OCI-LY7 (cell line): ENCODE measurements around the gene DCP2. TPM values are rescaled to one million over a fixed set of nuclear protein-coding genes. Genes with fewer than 3 reads are reported as not detected.

Source experiments
- BruUV-seq: library from RNA; stranded (reverse); fragments of 400-500 nt; replicated peaks from 2 replicates; lab custom pipeline; 2021; lab: Mats Ljungman, UMichigan
- CTCF ChIA-PET: fragments of 300-600 bp; sonication (Branson Sonifier 250); formaldehyde crosslinking; loops from one replicate; lab custom pipeline; 2022; ENCODE audit warnings: antibody characterized with exemption; ENCODE audit not compliant: unreplicated experiment; lab: Charles Lee
- POLR2A ChIA-PET: fragments of 300-600 bp; sonication (Branson Sonifier 250); formaldehyde crosslinking; loops from one replicate; lab custom pipeline; 2022; ENCODE audit warnings: antibody characterized with exemption; lab: Charles Lee
- DNase-seq: peaks from one replicate; pipeline ENCODE4 v3.0.0-alpha.2; 2015; ENCODE audit warnings: low spot score
- H2AFZ ChIP-seq: fragments of 200-600 bp; sonication (generic), shearing (Covaris generic); 2 replicates; pipeline ENCODE4 v1.6.1; 2014; ENCODE audit warnings: mild to moderate bottlenecking, antibody characterized with exemption, low read length, moderate library complexity
- H3K27ac ChIP-seq: fragments of 200-600 bp; sonication (generic); 2 replicates; pipeline ENCODE4 v1.5.1; 2014; ENCODE audit warnings: mixed run types, low read depth, mild to moderate bottlenecking, moderate library complexity, low read length, inconsistent platforms; ENCODE audit not compliant: poor library complexity, severe bottlenecking
- H3K36me3 ChIP-seq: fragments of 200-600 bp; sonication (generic); 2 replicates; pipeline ENCODE4 v1.6.1; 2014; ENCODE audit warnings: mild to moderate bottlenecking, antibody characterized with exemption, low read length, moderate library complexity, mixed read lengths; ENCODE audit not compliant: insufficient read depth
- H3K4me1 ChIP-seq: fragments of 200-600 bp; sonication (generic); 2 replicates; pipeline ENCODE4 v1.5.1; 2014; ENCODE audit warnings: mild to moderate bottlenecking, low read length; ENCODE audit not compliant: insufficient read depth, poor library complexity, severe bottlenecking
- H3K4me2 ChIP-seq: fragments of 200-600 bp; sonication (generic); 2 replicates; pipeline ENCODE4 v1.6.1; 2014; ENCODE audit warnings: mild to moderate bottlenecking, low read length
- H3K4me3 ChIP-seq: fragments of 200-600 bp; sonication (generic); 2 replicates; pipeline ENCODE4 v1.5.1; 2014; ENCODE audit warnings: mild to moderate bottlenecking, low read depth, low read length; ENCODE audit not compliant: poor library complexity, severe bottlenecking
- H3K79me2 ChIP-seq: fragments of 200-600 bp; sonication (generic); 2 replicates; pipeline ENCODE4 v1.6.1; 2016; ENCODE audit warnings: low read depth, mild to moderate bottlenecking, low read length, moderate library complexity, mixed read lengths; ENCODE audit not compliant: insufficient read depth
- H3K9me2 ChIP-seq: fragments of 200-600 bp; sonication (generic); 2 replicates; pipeline ENCODE4 v1.6.1; 2016; ENCODE audit warnings: mild to moderate bottlenecking, low read length, mixed read lengths; ENCODE audit not compliant: insufficient read depth
- H3K9me3 ChIP-seq: fragments of 200-600 bp; sonication (generic); 2 replicates; pipeline ENCODE4 v1.6.1; 2014; ENCODE audit warnings: mild to moderate bottlenecking, mixed run types, low read length, mixed read lengths
- H4K20me1 ChIP-seq: fragments of 200-600 bp; sonication (generic); 2 replicates; pipeline ENCODE4 v1.6.1; 2014; ENCODE audit warnings: mild to moderate bottlenecking, antibody characterized with exemption, low read length, moderate library complexity, mixed read lengths; ENCODE audit not compliant: insufficient read depth
- EZH2phosphoT487 ChIP-seq: fragments of 200-600 bp; sonication (generic); IDR thresholded peaks from 2 replicates; pipeline ENCODE4 v1.6.1; 2018; ENCODE audit warnings: low read depth, borderline replicate concordance, mild to moderate bottlenecking, mixed run types, antibody characterized with exemption, low read length, moderate library complexity, mixed read lengths
- intact Hi-C: fragments of 100-400 bp; cut with micrococcal nuclease; formaldehyde crosslinking; loops from one replicate; pipeline ENCODE4 v1.10.0; 2022; ENCODE audit not compliant: unreplicated experiment
- total RNA-seq, 2 experiments: library from RNA; depleted of rRNA in 1 of 2; stranded (reverse); fragments of >200 nt in 1 of 2; shearing (Covaris generic) in 1 of 2; gene quantifications; 2 replicates each; pipeline ENCODE4 v1.2.3, GENCODE V29; 2014 to 2022
- TF ChIP-seq, protein P1 (sequence below): fragments of 200-600 bp; sonication (generic); conservative IDR thresholded peaks from 2 replicates; pipeline ENCODE4 v1.5.1; 2014; ENCODE audit warnings: mild to moderate bottlenecking, antibody characterized with exemption, low read length, moderate library complexity, mixed read lengths

DCP2 gene
- total RNA-seq, 2 experiments from 2014 or later: 81.3 to 139 TPM

DNA sequence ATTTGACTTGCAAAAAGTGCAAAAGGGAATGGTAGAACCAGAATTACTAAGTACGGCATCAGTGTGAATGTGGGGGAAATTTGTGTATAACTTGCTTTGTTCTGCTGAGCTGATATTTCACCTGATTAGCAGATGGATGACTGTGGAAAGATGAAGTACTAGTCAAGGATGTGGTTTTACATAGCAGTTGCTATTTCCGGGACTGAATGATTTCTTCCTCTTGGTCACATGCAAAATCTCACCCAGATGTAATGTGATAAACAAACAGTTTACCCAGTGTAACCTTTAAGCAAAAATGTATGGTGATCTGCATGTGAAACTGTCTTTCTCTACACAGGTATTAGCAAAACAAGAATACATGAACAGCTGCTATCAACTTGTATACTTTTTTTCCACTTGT lies 46.1 kb downstream of the DCP2 start:
- no peaks in the 10 kb centered on the region for H3K9me2 ChIP-seq
- intact Hi-C loops: no loop called here
- no peak for TF ChIP-seq EZH2phosphoT487
- TF ChIP-seq, protein P1, sequence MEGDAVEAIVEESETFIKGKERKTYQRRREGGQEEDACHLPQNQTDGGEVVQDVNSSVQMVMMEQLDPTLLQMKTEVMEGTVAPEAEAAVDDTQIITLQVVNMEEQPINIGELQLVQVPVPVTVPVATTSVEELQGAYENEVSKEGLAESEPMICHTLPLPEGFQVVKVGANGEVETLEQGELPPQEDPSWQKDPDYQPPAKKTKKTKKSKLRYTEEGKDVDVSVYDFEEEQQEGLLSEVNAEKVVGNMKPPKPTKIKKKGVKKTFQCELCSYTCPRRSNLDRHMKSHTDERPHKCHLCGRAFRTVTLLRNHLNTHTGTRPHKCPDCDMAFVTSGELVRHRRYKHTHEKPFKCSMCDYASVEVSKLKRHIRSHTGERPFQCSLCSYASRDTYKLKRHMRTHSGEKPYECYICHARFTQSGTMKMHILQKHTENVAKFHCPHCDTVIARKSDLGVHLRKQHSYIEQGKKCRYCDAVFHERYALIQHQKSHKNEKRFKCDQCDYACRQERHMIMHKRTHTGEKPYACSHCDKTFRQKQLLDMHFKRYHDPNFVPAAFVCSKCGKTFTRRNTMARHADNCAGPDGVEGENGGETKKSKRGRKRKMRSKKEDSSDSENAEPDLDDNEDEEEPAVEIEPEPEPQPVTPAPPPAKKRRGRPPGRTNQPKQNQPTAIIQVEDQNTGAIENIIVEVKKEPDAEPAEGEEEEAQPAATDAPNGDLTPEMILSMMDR: no peak
- no peaks in the 10 kb centered on the region for H3K9me3 ChIP-seq
- BruUV-seq: no TSS peak
- POLR2A ChIA-PET: interaction anchor here (0.6 to 1.4 kb wide), 3 partner anchors 9 to 140 kb away, joined by 3 to 6 read pairs (median 3); no protein-coding TSS in a partner anchor
- CTCF ChIA-PET: no interaction called here
- peak overlapping the region; percentile 43 for H3K4me3 ChIP-seq
- H3K4me1 ChIP-seq: peaks cover 31% of the 10 kb centered on the region
- no peaks in the 10 kb centered on the region for H4K20me1 ChIP-seq
- H2AFZ ChIP-seq: no peak overlapping the region
- H3K4me2 ChIP-seq: peak overlapping the region; percentile 68
- H3K79me2 ChIP-seq: no peaks in the 10 kb centered on the region
- peaks cover 57% of the 10 kb centered on the region for H3K36me3 ChIP-seq
- peak; percentile 73 for DNase-seq
- peak overlapping the region; percentile 52 for H3K27ac ChIP-seq

DNA sequence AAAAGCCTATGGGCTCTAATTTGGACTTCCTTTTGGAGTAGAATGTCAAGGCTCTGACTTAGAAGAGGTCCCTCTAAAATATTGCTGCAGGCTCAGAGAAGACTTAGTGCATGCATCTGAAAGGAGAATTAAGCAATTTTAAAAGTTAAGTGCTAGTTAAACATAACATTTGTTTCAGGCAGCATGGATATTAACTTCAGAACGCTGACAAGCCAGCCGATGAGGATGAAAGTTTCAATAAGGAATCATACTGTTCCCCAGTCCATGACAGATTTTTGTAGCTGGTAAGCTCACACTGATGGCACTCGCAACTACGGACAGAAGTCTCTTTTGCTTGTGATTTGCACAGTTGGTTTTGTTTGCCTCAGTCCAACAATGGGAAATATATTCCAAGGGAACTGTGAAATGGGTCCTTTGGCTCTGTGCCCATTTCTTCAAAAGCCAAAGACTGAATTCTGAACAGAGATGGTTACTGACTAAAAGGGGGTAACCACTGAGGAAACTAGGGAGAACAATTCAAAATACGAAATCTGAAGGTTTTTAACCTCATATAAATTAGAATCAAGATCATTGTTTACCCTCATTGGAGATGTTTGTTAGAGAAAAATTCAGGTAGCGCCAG lies 47.6 kb downstream of the DCP2 start:
- BruUV-seq: no TSS peak
- H3K27ac ChIP-seq: no peak overlapping the region

More for the DNA sequence above, 47.6 kb downstream of the DCP2 start:
- Histone ChIP-seq H4K20me1 (no peaks in the 10 kb centered on the region), H3K36me3 (peaks cover 42% of the 10 kb centered on the region), H2AFZ (no peak overlapping the region), H3K79me2 (no peaks in the 10 kb centered on the region), H3K4me2 (no peak overlapping the region), H3K4me3 (no peak overlapping the region), H3K9me2 (no peaks in the 10 kb centered on the region), H3K9me3 (no peaks in the 10 kb centered on the region), H3K4me1 (peaks cover 31% of the 10 kb centered on the region)
- TF ChIP-seq, protein P1: no peak
- TF ChIP-seq EZH2phosphoT487: no peak
- ChIA-PET POLR2A (interaction anchor here (1.1 to 1.4 kb wide), 3 partner anchors 10 to 45 kb away, joined by 3 to 6 read pairs (median 5); no protein-coding TSS in a partner anchor), CTCF (interaction anchor here (0.7 kb wide), 1 partner anchor 332 kb away, joined by 3 read pairs; no protein-coding TSS in a partner anchor)
- no peak for DNase-seq
- intact Hi-C loops: no loop called here
